HCT116 (cell line): ENCODE results near the gene KPNA2. TPM values are rescaled to one million over a fixed set of nuclear protein-coding genes. Genes with fewer than 3 reads are reported as not detected.

ENCODE experiments used
- ATAC-seq: fragments of 200-7000 bp; cut with Tn5 transposase; 2 replicates; pipeline ENCODE4 v1.9.1; 2020; ENCODE audit warnings: mild to moderate bottlenecking, moderate library complexity
- BruUV-seq: library from RNA; stranded (reverse); fragments of 400-500 nt; replicated peaks from 2 replicates; lab custom pipeline; 2021; lab: Mats Ljungman, UMichigan
- CTCF ChIA-PET: fragments of 300-600 bp; sonication (Branson Sonifier 250); formaldehyde crosslinking; loops from one replicate; lab custom pipeline; 2021; ENCODE audit warnings: antibody characterized with exemption; lab: Charles Lee
- POLR2A ChIA-PET: fragments of 300-600, 350-600 bp; sonication (Branson Sonifier 250); formaldehyde crosslinking; loops from one replicate; lab custom pipeline; 2021; ENCODE audit warnings: antibody characterized with exemption; lab: Charles Lee
- RAD21 ChIA-PET, 2 experiments: fragments of 300-600 bp; sonication (Branson Sonifier 250); formaldehyde crosslinking; loops; one replicate each; lab custom pipeline; 2023; ENCODE audit warnings: low total read pairs in 2 of 2; ENCODE audit not compliant: uncharacterized antibody in 2 of 2, unreplicated experiment in 2 of 2, low non-redundant PET in 1 of 2; lab: Charles Lee
- DNase-seq: peaks from one replicate; pipeline ENCODE4 v3.0.0-alpha.2; 2010; ENCODE audit warnings: low read depth, low spot score
- H2AFZ ChIP-seq: fragments of 200-600 bp; shearing (Covaris generic), sonication (generic); 2 replicates; pipeline ENCODE4 v1.6.1; 2017; ENCODE audit warnings: low read depth, mixed run types, mixed read lengths, antibody characterized with exemption, low read length; ENCODE audit not compliant: poor library complexity, severe bottlenecking
- H3K27ac ChIP-seq: 2 replicates; pipeline ENCODE4 v1.5.1; 2012; ENCODE audit warnings: low read depth, low read length
- H3K27me3 ChIP-seq: fragments of 200-600 bp; sonication (generic); 2 replicates; pipeline ENCODE4 v1.6.1; 2016; ENCODE audit warnings: mixed run types, low read length, mixed read lengths; ENCODE audit not compliant: insufficient read depth
- H3K36me3 ChIP-seq, 2 experiments: fragments of 200-500 bp in 1 of 2; fragments of 200-600 bp in 1 of 2; sonication (Bioruptor generic) in 1 of 2; sonication (generic) in 1 of 2; 2 replicates each; pipeline versions ENCODE4 v1.5.1 to v1.6.1; 2014 to 2016; ENCODE audit warnings: low read length in 2 of 2, inconsistent platforms in 1 of 2, mixed read lengths in 1 of 2, mixed run types in 1 of 2; ENCODE audit not compliant: insufficient read depth in 2 of 2, control insufficient read depth in 1 of 2
- H3K4me1 ChIP-seq, 2 experiments: fragments of 200-600 bp in 1 of 2; sonication (generic) in 1 of 2; 2 replicates each; pipeline versions ENCODE4 v1.5.1 to v1.6.1; 2012 to 2017; ENCODE audit warnings: low read length in 2 of 2, inconsistent platforms in 1 of 2, mild to moderate bottlenecking in 1 of 2, mixed read lengths in 1 of 2, mixed run types in 1 of 2, moderate library complexity in 1 of 2; ENCODE audit not compliant: insufficient read depth in 2 of 2, control insufficient read depth in 1 of 2
- H3K4me2 ChIP-seq: fragments of 200-600 bp; sonication (generic); 2 replicates; pipeline ENCODE4 v1.6.1; 2017; ENCODE audit warnings: mixed run types, low read length, mixed read lengths
- H3K4me3 ChIP-seq, 2 experiments: fragments of 200-600 bp in 1 of 2; sonication (generic) in 1 of 2; replicated peaks in 1 of 2; 2 replicates each; pipeline ENCODE4 v1.5.1; 2011 to 2016; ENCODE audit warnings: low read length in 2 of 2, control low read depth in 1 of 2, low read depth in 1 of 2, mild to moderate bottlenecking in 1 of 2, mixed read lengths in 1 of 2, mixed run types in 1 of 2
- H3K79me2 ChIP-seq: fragments of 200-600 bp; sonication (generic); 2 replicates; pipeline ENCODE4 v1.6.1; 2017; ENCODE audit warnings: mild to moderate bottlenecking, mixed run types, low read length, moderate library complexity, mixed read lengths; ENCODE audit not compliant: insufficient read depth
- H3K9ac ChIP-seq: fragments of 200-600 bp; sonication (generic); 2 replicates; pipeline ENCODE4 v1.6.1; 2016; ENCODE audit warnings: low read length, mixed read lengths
- H3K9me2 ChIP-seq: fragments of 200-600 bp; sonication (generic), shearing (Covaris generic); 2 replicates; pipeline ENCODE4 v1.6.1; 2017; ENCODE audit warnings: mixed run types, mild to moderate bottlenecking, moderate library complexity; ENCODE audit not compliant: insufficient read depth
- H3K9me3 ChIP-seq, 2 experiments: fragments of 200-500 bp in 1 of 2; fragments of 200-600 bp in 1 of 2; sonication (Bioruptor generic) in 1 of 2; sonication (generic) in 1 of 2; 2 replicates each; pipeline ENCODE4 v1.6.1; 2014 to 2017; ENCODE audit warnings: low read length in 2 of 2, mixed read lengths in 2 of 2, inconsistent platforms in 1 of 2, low read depth in 1 of 2, mild to moderate bottlenecking in 1 of 2, mixed run types in 1 of 2, moderate library complexity in 1 of 2; ENCODE audit not compliant: control insufficient read depth in 1 of 2, insufficient read depth in 1 of 2
- H4K20me1 ChIP-seq: fragments of 200-600 bp; sonication (generic), shearing (Covaris generic); 2 replicates; pipeline ENCODE4 v1.6.1; 2017; ENCODE audit warnings: mixed run types, mild to moderate bottlenecking, moderate library complexity; ENCODE audit not compliant: insufficient read depth
- CEBPB ChIP-seq: IDR thresholded peaks from 2 replicates; pipeline ENCODE4 v1.6.1; 2012; ENCODE audit warnings: low read depth
- EZH2 ChIP-seq: fragments of 200-600 bp; sonication (generic); IDR thresholded peaks from 2 replicates; pipeline ENCODE4 v1.6.1; 2017; ENCODE audit warnings: antibody characterized with exemption, mixed run types
- EZH2phosphoT487 ChIP-seq: fragments of 200-600 bp; IDR thresholded peaks from 2 replicates; pipeline ENCODE4 v1.6.1; 2018; ENCODE audit warnings: antibody characterized with exemption, borderline replicate concordance
- SP1 ChIP-seq: IDR thresholded peaks from 2 replicates; pipeline ENCODE4 v1.6.1; 2012; ENCODE audit warnings: low read depth
- intact Hi-C: fragments of 100-400 bp; cut with micrococcal nuclease; formaldehyde crosslinking; loops from 2 replicates; pipeline ENCODE4 v1.10.0; 2022
- total RNA-seq: library from RNA; stranded (reverse); gene quantifications from one replicate; pipeline ENCODE4 v1.2.1, GENCODE V29; 2021; ENCODE audit not compliant: unreplicated experiment
- TF ChIP-seq, protein P1 (sequence below): IDR thresholded peaks from 2 replicates; pipeline ENCODE4 v1.6.1; 2012
- TF ChIP-seq, protein P2 (sequence below): IDR thresholded peaks from 2 replicates; pipeline ENCODE4 v1.6.1; 2012; ENCODE audit warnings: low read depth

KPNA2 gene
- total RNA-seq, 1 experiment from 2014 or later = 330 TPM

DNA sequence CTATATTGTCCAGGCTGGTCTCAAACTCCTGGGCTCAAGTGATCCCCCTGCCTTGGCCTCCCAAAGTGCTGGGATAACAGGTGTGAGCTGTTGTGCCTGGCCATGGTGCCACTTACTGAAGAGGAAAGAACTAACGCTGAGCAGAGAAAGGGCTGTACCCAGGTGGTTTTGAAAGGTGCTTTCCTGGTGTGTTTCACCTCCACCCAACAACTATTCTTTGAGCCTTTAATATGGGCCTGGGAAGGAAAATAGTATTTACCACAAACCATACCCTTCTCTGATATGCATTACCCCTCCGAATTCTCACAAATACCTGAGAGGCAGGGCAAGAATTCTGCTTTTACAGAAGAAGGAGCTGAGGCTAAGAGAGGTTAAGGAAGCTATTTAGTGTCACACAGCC, 24.8 kb downstream of the KPNA2 start:
- ChIA-PET RAD21 (no interaction called here), POLR2A (no interaction called here), CTCF (no interaction called here)
- intact Hi-C loops = no loop called here
- Histone ChIP-seq H3K27me3 (no peaks in the 10 kb centered on the region), H3K36me3 (no peaks in the 10 kb centered on the region), H3K79me2 (no peaks in the 10 kb centered on the region), H3K27ac (no peak overlapping the region), H2AFZ (no peak overlapping the region), H3K9ac (no peak overlapping the region), H3K4me3 (no peak overlapping the region), H4K20me1 (no peaks in the 10 kb centered on the region), H3K9me3 (no peaks in the 10 kb centered on the region), H3K4me1 (peaks cover 0 to 11% of the 10 kb centered on the region in 2 experiments; a peak in 2 of 4 replicates), H3K4me2 (no peak overlapping the region), H3K9me2 (no peaks in the 10 kb centered on the region)
- ATAC-seq (no peak), DNase-seq (no peak)
- BruUV-seq = no TSS peak
- TF ChIP-seq, protein P1, sequence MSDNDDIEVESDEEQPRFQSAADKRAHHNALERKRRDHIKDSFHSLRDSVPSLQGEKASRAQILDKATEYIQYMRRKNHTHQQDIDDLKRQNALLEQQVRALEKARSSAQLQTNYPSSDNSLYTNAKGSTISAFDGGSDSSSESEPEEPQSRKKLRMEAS = no peak
- no peak for TF ChIP-seq EZH2
- TF ChIP-seq, protein P2, sequence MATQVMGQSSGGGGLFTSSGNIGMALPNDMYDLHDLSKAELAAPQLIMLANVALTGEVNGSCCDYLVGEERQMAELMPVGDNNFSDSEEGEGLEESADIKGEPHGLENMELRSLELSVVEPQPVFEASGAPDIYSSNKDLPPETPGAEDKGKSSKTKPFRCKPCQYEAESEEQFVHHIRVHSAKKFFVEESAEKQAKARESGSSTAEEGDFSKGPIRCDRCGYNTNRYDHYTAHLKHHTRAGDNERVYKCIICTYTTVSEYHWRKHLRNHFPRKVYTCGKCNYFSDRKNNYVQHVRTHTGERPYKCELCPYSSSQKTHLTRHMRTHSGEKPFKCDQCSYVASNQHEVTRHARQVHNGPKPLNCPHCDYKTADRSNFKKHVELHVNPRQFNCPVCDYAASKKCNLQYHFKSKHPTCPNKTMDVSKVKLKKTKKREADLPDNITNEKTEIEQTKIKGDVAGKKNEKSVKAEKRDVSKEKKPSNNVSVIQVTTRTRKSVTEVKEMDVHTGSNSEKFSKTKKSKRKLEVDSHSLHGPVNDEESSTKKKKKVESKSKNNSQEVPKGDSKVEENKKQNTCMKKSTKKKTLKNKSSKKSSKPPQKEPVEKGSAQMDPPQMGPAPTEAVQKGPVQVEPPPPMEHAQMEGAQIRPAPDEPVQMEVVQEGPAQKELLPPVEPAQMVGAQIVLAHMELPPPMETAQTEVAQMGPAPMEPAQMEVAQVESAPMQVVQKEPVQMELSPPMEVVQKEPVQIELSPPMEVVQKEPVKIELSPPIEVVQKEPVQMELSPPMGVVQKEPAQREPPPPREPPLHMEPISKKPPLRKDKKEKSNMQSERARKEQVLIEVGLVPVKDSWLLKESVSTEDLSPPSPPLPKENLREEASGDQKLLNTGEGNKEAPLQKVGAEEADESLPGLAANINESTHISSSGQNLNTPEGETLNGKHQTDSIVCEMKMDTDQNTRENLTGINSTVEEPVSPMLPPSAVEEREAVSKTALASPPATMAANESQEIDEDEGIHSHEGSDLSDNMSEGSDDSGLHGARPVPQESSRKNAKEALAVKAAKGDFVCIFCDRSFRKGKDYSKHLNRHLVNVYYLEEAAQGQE = no peak
- TF ChIP-seq SP1 = no peak
- TF ChIP-seq EZH2phosphoT487 = no peak
- TF ChIP-seq CEBPB = no peak
